HepG2 (cell line): Measurements from ENCODE around the gene HES1. TPM values are rescaled to one million over a fixed set of nuclear protein-coding genes. Genes with fewer than 3 reads are reported as not detected.

Source experiments
- MAFG ChIP-seq: sonication (generic); formaldehyde crosslinking; IDR thresholded peaks from 2 replicates; pipeline ENCODE4 v1.5.1; 2020; ENCODE audit warnings: mild to moderate bottlenecking, missing genetic modification reagents
- MTA3 ChIP-seq: sonication (generic); formaldehyde crosslinking; IDR thresholded peaks from 2 replicates; pipeline ENCODE4 v1.4.0; 2020; ENCODE audit warnings: missing genetic modification reagents
- SNAPC4 ChIP-seq: sonication (generic); formaldehyde crosslinking; IDR thresholded peaks from 2 replicates; pipeline ENCODE4 v1.4.0; 2020; ENCODE audit warnings: mild to moderate bottlenecking, missing genetic modification reagents
- TCF12 ChIP-seq, 2 experiments: fragments of 450-650 bp in 1 of 2; sonication (generic) in 1 of 2; formaldehyde crosslinking in 1 of 2; IDR thresholded peaks; 2 replicates each; pipeline versions ENCODE4 v1.6.1 to v1.8.0; 2017 to 2022; ENCODE audit warnings: antibody characterized with exemption in 1 of 2, mild to moderate bottlenecking in 1 of 2, missing genetic modification reagents in 1 of 2, moderate library complexity in 1 of 2
- YEATS2 ChIP-seq: sonication (generic); formaldehyde crosslinking; IDR thresholded peaks from 2 replicates; pipeline ENCODE4 v1.4.0; 2020; ENCODE audit warnings: missing genetic modification reagents, borderline replicate concordance
- ZBTB39 ChIP-seq: sonication (generic); formaldehyde crosslinking; IDR thresholded peaks from 2 replicates; pipeline ENCODE4 v1.5.0; 2020; ENCODE audit warnings: missing genetic modification reagents
- ZNF207 ChIP-seq: fragments of 450-650 bp; IDR thresholded peaks from 2 replicates; pipeline ENCODE4 v1.6.1; 2016; ENCODE audit warnings: antibody characterized with exemption, borderline replicate concordance
- ZNF790 ChIP-seq: sonication (generic); formaldehyde crosslinking; IDR thresholded peaks from 2 replicates; pipeline ENCODE4 v1.8.0; 2022; ENCODE audit warnings: missing genetic modification reagents, mild to moderate bottlenecking, borderline replicate concordance
- ZSCAN25 ChIP-seq: sonication (generic); formaldehyde crosslinking; IDR thresholded peaks from 2 replicates; pipeline ENCODE4 v1.8.0; 2022; ENCODE audit warnings: mild to moderate bottlenecking, missing genetic modification reagents
- polyA plus RNA-seq, 8 experiments: library from polyadenylated mRNA; depleted of rRNA in 3 of 8; stranded (reverse) in 7 of 8; unstranded in 1 of 8; fragments of >200 nt; fragmentation: Illumina TruSeq in 4 of 8; extraction: Trizol in 4 of 8; gene quantifications; 2 replicates each; pipeline versions ENCODE4 v1.2.1 to v1.2.3, GENCODE V29; 2011 to 2016; ENCODE audit warnings: low read depth in 4 of 8, missing spikeins in 1 of 8, mixed read lengths in 1 of 8; ENCODE audit not compliant: insufficient read depth in 1 of 8
- total RNA-seq, 5 experiments: library from RNA; depleted of rRNA; stranded (reverse); fragments of >200 nt; fragmentation: Illumina TruSeq; extraction: Trizol; gene quantifications; 2 replicates each; pipeline ENCODE4 v1.2.3, GENCODE V29; 2016; ENCODE audit warnings: low read depth in 1 of 5
- TF ChIP-seq, protein P1 (sequence below): sonication (generic); formaldehyde crosslinking; IDR thresholded peaks from 2 replicates; pipeline ENCODE4 v1.9.0; 2021; ENCODE audit warnings: missing genetic modification reagents, mild to moderate bottlenecking, borderline replicate concordance
- TF ChIP-seq, protein P2 (sequence below): sonication (generic); formaldehyde crosslinking; IDR thresholded peaks from 2 replicates; pipeline ENCODE4 v1.5.0; 2020; ENCODE audit warnings: mild to moderate bottlenecking, missing genetic modification reagents, borderline replicate concordance
- TF ChIP-seq, protein P3 (sequence below): sonication (generic); formaldehyde crosslinking; IDR thresholded peaks from 2 replicates; pipeline ENCODE4 v1.5.1; 2020; ENCODE audit warnings: mild to moderate bottlenecking, missing genetic modification reagents, moderate library complexity

The HES1 gene
- total and polyA plus RNA-seq, 2 of the 13 experiments (the other 11 are each of a cell fraction or from before 2014, with no cell fraction given): 15.4 to 19.8 TPM

GRCh38 chr3:194141415-194142155, 5.6 kb downstream of the HES1 start (continued):
- TF ChIP-seq ZNF207 (no peak), TCF12 (IDR thresholded peaks at IDR 0.05) (no peak), TCF12 (CRISPR knock-in tag; IDR thresholded peaks at IDR 0.05) (no peak; the same call in 1 of the 2 replicates), MAFG (no peak), ZNF790 (CRISPR knock-in tag) (no peak), YEATS2 (CRISPR knock-in tag) (no peak), ZBTB39 (no peak), SNAPC4 (no peak), ZSCAN25 (CRISPR knock-in tag) (no peak), MTA3 (CRISPR knock-in tag) (no peak)
- TF ChIP-seq, protein P1, sequence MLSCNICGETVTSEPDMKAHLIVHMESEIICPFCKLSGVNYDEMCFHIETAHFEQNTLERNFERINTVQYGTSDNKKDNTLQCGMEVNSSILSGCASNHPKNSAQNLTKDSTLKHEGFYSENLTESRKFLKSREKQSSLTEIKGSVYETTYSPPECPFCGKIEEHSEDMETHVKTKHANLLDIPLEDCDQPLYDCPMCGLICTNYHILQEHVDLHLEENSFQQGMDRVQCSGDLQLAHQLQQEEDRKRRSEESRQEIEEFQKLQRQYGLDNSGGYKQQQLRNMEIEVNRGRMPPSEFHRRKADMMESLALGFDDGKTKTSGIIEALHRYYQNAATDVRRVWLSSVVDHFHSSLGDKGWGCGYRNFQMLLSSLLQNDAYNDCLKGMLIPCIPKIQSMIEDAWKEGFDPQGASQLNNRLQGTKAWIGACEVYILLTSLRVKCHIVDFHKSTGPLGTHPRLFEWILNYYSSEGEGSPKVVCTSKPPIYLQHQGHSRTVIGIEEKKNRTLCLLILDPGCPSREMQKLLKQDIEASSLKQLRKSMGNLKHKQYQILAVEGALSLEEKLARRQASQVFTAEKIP (CRISPR knock-in tag): no peak
- TF ChIP-seq, protein P2, sequence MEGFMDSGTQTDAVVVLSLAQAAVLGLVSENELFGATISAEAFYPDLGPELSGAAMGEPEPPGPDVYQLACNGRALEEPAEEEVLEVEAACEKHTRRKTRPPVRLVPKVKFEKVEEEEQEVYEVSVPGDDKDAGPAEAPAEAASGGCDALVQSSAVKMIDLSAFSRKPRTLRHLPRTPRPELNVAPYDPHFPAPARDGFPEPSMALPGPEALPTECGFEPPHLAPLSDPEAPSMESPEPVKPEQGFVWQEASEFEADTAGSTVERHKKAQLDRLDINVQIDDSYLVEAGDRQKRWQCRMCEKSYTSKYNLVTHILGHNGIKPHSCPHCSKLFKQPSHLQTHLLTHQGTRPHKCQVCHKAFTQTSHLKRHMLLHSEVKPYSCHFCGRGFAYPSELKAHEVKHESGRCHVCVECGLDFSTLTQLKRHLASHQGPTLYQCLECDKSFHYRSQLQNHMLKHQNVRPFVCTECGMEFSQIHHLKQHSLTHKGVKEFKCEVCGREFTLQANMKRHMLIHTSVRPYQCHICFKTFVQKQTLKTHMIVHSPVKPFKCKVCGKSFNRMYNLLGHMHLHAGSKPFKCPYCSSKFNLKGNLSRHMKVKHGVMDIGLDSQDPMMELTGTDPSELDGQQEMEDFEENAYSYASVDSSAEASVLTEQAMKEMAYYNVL: no peak
- TF ChIP-seq, protein P3, sequence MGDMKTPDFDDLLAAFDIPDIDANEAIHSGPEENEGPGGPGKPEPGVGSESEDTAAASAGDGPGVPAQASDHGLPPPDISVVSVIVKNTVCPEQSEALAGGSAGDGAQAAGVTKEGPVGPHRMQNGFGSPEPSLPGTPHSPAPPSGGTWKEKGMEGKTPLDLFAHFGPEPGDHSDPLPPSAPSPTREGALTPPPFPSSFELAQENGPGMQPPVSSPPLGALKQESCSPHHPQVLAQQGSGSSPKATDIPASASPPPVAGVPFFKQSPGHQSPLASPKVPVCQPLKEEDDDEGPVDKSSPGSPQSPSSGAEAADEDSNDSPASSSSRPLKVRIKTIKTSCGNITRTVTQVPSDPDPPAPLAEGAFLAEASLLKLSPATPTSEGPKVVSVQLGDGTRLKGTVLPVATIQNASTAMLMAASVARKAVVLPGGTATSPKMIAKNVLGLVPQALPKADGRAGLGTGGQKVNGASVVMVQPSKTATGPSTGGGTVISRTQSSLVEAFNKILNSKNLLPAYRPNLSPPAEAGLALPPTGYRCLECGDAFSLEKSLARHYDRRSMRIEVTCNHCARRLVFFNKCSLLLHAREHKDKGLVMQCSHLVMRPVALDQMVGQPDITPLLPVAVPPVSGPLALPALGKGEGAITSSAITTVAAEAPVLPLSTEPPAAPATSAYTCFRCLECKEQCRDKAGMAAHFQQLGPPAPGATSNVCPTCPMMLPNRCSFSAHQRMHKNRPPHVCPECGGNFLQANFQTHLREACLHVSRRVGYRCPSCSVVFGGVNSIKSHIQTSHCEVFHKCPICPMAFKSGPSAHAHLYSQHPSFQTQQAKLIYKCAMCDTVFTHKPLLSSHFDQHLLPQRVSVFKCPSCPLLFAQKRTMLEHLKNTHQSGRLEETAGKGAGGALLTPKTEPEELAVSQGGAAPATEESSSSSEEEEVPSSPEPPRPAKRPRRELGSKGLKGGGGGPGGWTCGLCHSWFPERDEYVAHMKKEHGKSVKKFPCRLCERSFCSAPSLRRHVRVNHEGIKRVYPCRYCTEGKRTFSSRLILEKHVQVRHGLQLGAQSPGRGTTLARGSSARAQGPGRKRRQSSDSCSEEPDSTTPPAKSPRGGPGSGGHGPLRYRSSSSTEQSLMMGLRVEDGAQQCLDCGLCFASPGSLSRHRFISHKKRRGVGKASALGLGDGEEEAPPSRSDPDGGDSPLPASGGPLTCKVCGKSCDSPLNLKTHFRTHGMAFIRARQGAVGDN (CRISPR knock-in tag): peak; percentile 90
